HG02642 (cell line): ENCODE measurements around the gene GSTCD.

ENCODE experiments used
- ATAC-seq: cut with Tn5 transposase; IDR thresholded peaks from one replicate; pipeline ENCODE4 v1.9.1; 2021; ENCODE audit warnings: mild to moderate bottlenecking; ENCODE audit not compliant: unreplicated experiment, poor library complexity

The GSTCD gene

GRCh38 chr4:105870963-105871362 is 162.4 kb downstream of the GSTCD start:
- ATAC-seq = no peak

- ATAC-seq = no peak
Observed at GRCh38 chr4:105871997-105872396, 163.4 kb downstream of the GSTCD start.

- ATAC-seq = no peak
Observed at GRCh38 chr4:105875233-105875632, 166.6 kb downstream of the GSTCD start.

GRCh38 chr4:105878668-105879067 is 170.1 kb downstream of the GSTCD start:
- ATAC-seq = no peak

GRCh38 chr4:105887508-105887907 is 178.9 kb downstream of the GSTCD start:
- no peak for ATAC-seq

- ATAC-seq = peak; percentile 39
Observed at GRCh38 chr4:105894660-105895582, 186.3 kb downstream of the GSTCD start, which contains the start of gene NPNT. Gene NPNT, plus strand, starts transcription at chr4:105895471. Its CDS starts 182 bp downstream, at chr4:105895653.

- peak; percentile 62 for ATAC-seq
Observed at GRCh38 chr4:105895583-105896460, 187.2 kb downstream of the GSTCD start.

- peak; percentile 17 for ATAC-seq
Observed at GRCh38 chr4:105896461-105896942, 187.9 kb downstream of the GSTCD start.
